Germinal center (tissue), 1 donor: ENCODE results near the gene MYL5.
"Not testable (repeated sequence)": the region's sequence is repeated elsewhere in the genome, so short reads cannot be mapped to it uniquely, and the experiment has no call there.

Experiments used
- DNase-seq: peaks from one replicate; pipeline ENCODE4 v3.0.0; 2012; ENCODE audit warnings: mixed read lengths, low spot score

MYL5 gene

DNA sequence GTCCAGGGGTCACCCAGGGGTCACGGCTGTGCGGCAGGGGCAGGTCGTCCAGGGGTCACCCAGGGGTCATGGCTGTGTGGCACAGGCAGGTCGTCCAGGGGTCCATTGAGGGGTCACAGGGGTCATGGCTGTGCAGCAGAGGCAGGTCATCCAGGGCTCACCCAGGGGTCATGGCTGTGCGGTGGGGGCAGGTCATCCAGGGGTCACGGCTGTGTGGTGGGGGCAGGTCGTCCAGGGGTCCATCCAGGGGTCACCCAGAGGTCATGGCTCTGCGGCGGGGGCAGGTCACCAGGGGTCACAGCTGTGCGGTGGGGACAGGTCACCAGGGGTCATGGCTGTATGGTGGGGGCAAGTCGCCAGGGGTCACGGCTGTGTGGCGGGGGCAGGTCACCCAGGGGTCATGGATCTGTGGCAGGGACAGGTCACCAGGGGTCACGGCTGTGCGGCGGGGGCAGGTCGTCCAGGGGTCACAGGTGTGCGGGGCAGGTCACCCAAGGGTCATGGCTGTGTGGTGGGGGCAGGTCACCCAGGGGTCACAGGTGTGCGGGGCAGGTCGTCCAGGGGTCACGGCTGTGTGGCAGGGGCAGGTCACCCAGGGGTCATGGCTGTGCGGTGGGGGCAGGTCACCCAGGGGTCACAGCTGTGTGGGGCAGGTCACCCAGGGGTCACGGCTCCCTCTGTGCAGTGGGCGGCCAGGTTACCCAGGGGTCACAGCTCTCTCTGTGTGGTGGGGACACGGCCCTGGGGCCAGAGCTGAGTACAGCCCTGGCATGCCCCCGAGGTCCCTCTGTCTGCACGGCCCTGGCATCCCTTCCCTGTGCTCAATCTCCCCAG, 16.3 kb upstream of the MYL5 start:
- DNase-seq, result no peak

DNA sequence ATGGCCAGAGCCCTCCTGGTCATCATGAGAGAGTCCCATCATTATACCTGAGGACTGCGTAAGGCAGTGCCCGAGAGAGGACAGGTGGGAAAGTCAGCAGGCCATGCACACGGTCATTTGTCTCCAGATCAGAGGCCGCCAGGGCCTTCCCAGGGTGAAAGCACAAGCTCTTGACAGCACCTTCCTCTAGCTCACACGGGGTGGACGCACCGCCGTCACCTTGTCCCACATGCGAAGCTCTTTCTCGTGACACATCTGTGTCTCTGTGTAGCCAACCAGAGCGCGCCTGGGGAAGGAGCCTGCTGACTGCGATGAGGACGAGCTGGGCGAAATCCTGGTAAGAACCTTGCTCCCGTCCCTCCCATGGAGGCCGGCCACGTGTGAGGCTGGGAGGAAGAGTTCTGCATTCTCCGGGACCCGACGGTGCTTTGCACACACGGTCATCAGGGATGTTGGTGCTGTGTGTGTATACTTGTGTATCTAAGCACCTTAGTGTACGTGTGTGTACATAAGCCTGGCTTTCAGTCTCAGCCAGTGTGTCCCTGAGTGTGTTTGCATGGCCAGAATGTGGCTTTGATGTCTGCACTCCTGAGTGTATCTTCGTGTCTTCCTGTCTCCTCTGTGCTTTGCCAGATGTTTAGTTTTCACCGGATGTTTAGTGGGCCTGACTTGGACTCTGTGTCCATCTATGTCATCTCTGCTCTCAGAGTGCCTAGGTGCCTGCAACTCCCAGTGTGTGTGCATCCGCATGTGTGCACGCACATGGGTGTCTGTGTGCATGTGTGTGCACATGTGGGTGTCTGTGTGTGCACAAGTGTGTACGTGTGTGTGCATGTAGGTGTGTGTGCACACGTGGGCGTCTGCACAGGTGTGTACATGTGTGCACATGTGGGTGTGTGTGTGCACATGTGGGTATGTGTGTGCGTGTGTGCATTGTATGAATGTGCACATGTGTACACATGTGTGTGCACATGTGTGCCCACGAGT, 15.4 kb upstream of the MYL5 start:
- DNase-seq, result no peak

DNA sequence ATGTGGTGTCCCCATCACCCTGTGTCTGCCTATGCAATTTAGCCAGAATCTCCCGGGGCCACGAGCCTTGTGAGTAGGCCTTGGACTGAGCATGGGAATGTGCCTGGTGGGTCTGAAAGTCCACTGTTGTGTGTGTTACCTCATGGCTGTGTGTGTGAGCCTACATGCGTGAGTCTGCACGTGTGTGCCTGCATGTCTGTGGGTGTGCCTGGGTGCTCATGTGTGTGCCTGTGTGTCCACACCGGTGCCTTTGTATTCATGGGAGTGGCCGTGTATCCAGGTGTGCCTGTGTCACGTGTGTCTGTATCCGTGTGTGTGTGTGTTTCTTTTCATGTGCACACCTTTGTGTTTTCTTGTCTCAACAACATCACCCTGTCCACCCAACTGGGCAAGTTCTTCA, 14.5 kb upstream of the MYL5 start:
- no peak for DNase-seq

DNA sequence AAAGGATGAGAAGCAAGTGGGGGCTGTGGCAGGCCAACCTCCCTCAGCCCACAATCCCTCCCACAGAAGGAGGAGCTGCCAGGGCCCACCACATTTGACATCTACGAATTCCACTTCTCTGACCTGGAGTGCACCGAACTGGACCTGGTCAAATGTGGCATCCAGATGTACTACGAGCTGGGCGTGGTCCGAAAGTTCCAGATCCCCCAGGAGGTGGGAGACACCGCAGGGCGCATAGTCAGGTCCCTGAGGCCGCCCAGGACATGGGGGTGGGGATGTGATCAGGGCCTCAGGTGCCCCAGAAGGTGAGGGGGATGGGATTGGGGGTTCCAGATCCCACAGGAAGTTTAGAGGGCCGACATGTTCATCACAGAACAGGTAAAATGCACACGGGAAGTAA, 13.9 kb upstream of the MYL5 start:
- no peak for DNase-seq

DNA sequence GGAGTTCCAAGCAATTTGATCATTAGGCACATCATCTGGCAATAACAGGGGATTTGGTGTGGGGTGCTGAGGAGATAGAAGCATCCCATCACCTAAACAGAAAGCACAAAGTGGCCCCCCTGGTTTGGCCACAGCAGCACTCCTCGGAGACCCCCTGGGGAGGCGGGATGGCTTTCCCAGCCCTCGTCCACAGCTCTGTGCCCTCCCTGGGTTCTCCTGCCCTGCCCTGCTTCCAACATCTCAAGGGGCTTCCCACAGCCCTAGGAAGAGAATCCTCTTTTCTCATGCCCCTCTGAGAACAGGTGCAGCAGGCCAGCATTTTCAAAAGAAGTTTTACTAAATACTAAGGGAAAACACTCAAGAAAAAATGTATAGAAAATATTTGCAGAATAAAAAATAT, 13.1 kb upstream of the MYL5 start:
- DNase-seq, result no peak

DNA sequence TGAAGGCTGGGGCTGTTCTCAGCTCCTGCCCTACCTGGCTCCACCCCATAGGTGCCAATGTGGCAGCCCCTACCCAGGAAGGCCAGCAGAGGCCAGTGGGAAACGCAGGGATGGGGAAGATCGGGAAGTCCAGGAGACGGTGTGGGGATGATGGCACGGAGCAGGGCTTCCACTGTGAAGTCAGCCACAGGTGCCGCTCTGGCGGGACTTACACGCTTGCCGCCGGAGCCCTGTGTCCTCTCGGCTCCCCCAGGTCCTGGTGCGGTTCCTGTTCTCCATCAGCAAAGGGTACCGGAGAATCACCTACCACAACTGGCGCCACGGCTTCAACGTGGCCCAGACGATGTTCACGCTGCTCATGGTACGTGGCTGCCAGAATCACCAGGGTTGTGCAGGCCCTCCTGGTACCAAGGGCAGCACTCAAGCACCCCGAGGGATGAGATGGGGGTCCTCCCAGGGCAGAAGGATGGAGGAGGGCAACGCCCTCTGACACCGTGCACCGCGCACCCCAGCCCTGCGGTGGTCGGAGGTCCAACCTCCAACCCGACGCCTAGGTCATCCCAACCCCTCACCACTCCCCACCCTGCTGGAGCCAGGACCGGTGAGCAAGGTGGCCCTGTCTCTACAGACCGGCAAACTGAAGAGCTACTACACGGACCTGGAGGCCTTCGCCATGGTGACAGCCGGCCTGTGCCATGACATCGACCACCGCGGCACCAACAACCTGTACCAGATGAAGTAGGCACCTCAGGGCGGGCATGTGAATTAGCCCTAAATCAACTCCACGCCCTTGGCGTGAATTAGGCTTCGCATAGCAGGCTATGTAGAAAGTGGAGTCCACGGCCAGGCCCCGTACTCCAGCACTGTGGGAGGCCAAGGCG, 12.2 kb upstream of the MYL5 start:
- no peak for DNase-seq

DNA sequence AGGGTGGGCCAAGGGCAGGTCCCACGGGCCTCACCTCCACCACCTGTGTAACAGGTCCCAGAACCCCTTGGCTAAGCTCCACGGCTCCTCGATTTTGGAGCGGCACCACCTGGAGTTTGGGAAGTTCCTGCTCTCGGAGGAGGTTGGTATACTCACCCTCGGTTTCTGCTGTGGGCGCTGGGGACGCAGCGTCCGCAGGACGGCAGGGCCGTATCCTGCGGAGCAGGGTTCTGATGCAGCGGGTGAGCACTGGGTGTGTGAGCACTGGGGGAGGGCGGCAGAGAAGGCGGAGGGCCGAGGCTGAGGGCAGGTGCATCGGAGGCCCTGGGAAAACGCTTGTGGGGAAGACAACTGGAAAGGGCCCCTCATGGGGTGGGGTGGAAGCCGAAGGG, 11.3 kb upstream of the MYL5 start:
- no peak for DNase-seq

DNA sequence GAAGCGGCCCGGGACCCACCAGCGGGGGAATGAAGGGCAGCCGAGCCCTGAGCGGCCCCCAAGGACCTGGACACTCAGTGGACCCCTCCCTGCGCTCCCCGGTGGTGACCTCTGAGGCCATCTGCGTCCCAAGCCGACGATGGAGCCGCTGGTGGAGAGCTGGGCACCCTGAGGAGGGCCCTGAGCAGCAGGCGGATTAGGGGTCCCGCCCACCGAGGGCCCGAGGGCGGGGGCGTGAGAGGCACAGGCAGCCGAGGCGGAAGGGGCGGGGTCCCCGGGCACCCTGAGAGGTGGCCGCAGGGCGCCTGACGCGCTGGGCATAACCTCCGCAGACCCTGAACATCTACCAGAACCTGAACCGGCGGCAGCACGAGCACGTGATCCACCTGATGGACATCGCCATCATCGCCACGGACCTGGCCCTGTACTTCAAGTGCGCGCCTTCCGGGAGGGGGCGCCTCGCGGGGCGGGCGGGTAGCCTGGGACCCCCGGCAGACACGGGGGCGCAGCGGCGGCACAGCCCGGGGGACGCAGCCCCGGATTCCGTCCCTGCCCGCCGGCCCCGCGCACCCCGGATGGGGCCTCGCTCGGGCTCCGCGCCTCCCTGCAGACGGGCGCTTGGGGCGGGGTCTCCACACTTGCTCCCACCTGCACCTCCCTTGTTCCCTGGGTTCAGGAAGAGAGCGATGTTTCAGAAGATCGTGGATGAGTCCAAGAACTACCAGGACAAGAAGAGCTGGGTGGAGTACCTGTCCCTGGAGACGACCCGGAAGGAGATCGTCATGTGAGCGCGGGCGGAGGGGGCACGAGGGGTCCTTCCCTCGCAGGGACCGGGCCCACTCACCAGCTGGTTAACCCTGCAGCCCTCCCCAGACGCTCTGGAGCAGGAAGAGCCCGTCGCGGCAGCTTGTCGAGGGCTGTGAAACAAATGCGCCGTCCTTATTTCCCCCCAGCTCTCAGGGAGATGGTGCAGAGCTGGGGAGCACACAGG, 10.6 kb upstream of the MYL5 start:
- peak; percentile 84 for DNase-seq

DNA sequence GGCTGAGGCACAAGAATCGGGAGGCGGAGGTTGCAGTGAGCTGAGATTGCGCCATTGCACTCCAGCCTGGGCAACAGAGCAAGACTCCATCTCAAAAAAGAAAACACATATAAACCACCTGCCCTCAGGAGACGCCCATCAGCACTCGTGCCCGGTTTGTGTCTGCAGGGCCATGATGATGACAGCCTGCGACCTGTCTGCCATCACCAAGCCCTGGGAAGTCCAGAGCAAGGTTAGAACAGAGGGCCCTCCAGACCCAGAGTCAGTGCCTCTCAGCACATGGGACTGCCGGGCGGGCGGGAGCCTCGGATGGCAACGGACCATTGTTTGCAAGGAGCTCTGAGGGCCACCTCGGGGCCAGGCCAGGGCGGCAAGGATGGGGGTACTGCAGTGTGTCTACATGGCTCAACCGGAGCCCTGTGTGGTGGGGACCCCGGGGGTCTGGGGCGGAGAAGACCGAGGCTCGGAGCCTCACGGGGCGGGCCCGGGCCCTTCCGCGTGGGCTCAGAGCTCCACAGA, 9.6 kb upstream of the MYL5 start:
- no peak for DNase-seq

DNA sequence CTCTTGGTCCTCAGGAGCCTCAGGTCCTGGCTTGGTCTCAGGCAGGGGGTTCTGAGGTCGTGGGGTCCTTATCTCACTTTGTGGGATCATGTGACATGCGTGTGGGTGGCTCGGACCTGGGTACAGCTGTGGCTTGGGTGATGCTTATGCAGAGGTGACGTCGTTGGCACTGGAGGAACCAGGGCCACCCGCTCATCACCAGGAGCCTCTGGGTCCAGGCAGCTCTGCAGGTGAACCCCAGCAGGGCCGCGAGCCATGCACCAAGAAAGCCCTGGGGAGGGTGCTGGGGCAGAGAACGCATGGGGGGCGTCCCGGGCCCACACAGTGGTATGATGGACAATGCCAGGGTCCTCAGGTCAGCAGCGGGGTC, 9.0 kb upstream of the MYL5 start:
- DNase-seq, result no peak

DNA sequence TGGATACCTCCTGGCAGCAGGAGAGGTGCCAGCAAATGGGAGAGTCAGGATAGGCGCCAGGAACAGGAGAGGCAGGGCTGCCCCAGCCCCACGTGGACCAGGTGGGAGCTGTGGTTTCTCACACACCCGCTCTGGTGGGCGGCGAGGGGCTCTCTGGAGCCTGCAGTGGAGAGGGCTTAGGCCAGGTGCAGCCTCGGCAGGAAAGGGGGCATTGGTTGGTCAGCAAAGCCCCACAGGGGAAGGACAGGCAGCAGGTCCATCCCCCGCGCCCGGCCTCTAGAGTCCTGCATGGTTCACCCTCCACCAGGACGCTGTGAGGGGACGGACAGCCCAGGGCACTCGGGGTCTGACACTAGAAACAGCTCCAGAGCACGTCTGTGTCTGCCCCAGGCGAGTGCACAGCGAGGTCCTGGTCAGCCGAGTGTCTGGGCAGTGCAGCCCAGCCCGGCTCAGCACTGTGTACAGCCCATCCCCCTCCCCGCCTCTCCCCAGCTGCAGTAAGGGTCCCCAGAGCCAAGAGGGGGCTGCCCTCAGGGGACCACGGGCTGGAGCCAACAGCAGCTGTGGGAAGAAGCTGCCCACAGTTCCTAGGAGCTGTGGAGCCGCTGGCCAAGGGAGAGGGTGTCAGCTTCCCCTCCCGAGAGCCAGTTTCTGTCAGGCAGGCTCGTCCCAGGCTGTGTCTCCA, 8.4 kb upstream of the MYL5 start:
- no peak for DNase-seq

DNA sequence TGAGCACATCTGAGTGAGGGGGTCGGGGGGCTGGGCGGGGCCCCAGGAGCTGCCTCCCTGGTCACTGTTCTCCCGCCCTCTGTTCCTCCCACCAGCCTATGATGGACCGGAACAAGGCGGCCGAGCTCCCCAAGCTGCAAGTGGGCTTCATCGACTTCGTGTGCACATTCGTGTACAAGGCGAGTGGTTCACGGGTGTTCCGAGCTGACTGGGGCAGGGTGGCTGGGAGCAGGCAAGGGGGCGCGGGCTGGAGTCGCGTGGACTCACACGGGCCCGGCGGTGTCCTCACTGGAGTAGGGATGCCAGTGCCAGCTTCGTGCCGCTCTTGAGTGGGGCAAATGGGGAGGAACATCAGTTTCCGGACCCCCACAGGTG, 7.9 kb upstream of the MYL5 start:
- no peak for DNase-seq

DNA sequence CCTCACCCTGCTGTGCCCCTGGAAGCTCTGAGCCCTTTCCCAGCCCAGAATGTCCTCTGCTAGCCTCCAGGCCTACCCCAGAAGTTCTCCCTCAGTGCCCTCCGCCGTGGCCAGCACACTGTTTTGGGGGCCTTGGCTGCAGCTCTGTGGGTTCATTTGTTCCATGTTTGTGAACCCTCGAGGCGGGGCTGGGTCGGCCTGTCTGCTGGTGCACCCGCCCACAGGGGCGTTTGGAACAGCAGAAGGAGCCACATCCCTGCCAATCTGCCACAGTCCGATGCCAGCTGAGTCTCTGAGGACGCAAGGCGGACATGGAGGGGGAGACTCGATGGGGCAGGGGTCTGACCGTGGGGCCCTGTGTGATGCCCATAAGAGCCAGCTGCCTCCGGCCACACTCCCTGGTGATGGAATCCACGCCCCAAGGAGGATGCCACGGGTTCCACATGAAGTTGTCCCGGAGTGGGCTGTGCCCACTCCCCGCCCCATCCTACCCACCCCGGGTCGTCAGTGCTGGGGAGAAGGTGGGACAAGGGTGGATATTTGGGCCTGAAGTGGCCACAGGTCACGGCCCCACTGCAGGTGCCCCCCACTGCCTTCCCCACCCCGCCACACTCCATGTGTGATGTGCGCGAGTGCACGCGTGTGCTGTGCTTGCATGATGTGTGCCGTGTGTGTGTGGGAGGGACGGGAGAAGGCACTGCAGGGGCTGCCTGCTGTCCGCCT, 7.4 kb upstream of the MYL5 start:
- no peak for DNase-seq

DNA sequence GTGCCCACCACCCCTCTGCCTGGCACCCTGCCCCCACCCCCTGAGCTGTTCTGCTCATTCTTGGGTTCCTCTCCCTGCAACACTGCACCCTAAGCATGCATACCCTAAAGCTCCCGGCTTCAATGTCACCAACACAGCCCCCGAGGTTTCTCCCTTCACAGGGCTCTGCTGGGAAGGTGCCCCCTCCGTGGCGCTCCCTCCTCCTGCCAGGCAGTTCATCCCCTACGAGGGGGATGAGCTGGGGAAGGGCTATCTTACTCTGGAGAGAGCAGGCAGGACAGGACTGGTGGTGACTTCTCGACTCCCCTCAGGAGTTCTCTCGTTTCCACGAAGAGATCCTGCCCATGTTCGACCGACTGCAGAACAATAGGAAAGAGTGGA, 6.8 kb upstream of the MYL5 start:
- no peak for DNase-seq

DNA sequence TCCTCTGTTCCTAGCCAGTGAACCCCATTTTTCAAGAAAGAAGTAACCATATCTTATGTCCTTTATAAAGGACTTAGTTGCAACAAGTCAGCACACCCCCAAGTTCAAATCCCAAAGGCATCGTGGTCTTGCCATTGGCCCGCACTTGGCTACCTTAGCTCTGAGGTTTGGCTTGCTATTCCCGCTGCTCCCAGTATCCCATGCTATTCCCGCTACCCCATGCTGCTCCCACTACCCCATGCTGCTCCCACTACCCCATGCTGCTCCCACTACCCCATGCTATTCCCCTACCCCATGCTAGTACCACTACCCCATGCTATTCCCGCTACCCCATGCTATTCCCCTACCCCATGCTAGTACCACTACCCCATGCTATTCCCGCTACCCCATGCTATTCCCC, 6.1 kb upstream of the MYL5 start:
- not testable (repeated sequence) for DNase-seq

DNA sequence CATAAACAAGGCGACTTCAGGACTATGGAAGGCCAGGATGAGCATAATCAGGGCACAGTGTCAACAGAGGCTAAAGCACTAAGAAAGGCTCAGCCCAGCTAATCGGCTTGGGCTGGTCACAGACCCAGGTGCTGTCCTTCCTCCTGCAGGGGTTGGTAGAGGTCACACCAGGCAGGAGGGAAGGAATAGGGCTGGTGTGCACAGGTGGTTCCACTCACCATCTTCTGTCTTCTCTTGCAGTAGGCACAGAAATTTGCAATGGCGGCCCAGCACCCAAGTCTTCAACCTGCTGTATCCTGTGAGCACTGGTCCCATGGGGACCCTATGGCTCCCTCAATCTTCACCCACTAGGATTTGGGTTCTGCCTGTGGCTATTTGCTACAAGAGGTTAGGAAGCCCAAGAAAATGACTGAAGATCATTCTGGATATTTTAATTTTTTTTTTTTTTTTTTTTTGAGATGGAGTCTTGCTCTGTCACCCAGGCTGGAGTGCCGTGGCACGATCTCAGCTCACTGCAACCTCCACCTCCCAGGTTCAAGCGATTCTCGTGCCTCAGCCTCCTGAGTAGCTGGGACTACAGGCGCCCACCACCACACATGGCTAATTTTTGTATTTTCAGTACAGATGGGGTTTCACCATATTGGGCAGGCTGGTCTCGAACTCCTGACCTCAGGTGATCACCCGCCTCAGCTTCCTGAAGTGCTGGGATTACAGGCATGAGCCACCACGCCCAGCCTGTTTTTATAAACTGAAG, 4.4 kb upstream of the MYL5 start:
- DNase-seq, result not testable (repeated sequence)

DNA sequence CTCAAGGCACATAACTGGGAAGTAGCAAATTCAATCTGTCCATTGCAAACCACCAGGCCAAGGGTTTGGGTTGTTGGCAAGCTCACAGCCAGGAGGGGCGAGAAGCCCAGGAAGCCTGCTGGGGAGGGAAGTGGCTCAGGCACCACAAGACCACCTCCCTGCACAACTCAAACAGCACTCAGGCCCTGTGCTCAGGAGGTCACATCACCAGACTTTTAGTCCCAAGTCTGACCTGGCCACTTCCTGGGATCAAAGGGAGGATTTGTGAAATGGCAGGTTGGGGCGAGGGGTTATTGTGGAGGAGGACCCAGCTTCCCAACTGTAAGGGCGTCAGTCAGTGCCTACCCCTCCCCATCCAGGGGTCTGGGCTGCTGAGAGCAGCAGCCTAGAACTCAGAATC, 2.6 kb upstream of the MYL5 start:
- DNase-seq, result no peak

DNA sequence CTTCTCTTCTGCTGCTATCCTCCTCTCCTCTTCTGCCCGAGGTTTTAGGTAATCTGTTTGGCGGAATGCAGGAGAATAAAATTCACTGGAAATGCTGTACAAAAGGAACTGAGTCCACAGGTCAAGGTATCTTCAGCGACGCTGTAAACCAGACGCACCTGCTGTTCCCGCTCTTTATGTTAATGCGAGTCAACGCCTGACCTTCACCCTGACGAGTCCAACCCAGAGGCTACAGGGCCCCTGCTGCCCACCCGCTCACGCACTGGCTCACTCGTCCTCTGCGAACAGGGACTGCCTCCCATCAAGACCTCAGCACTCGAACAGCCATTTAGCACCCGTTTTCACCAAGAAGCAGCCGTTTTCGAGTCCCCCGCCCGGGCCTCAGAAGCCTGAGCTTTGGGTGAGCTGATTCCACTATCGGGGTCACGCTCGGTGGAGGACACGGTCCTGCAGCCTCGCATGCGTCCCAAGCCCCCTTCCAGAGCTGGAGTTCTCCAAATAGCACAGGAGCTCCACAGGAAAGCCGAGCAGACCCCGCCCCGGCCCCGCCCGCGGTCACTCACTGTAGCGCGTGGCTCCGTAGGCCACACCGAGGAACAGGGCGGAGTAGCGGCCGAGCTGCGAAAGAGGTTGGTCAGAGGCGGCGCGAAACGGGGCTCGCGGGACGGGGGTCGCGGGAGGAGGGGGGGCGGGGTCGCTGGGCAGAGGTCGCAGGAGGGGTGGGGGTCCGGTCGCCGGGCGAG, 822 bp upstream of the MYL5 start:
- no peak for DNase-seq
